HG03571 (cell line): ENCODE data around the gene TGIF1.

Experiments used
- ATAC-seq: cut with Tn5 transposase; IDR thresholded peaks from one replicate; pipeline ENCODE4 v1.9.1; 2021; ENCODE audit not compliant: unreplicated experiment

TGIF1 gene

GRCh38 chr18:3429121-3429520 lies 20.9 kb upstream of the TGIF1 start:
- no peak for ATAC-seq

GRCh38 chr18:3434685-3435084 lies 15.3 kb upstream of the TGIF1 start:
- no peak for ATAC-seq

- no peak for ATAC-seq
Measured at GRCh38 chr18:3440341-3440740, 9.6 kb upstream of the TGIF1 start.

GRCh38 chr18:3441290-3441689 lies 8.7 kb upstream of the TGIF1 start:
- ATAC-seq: no peak

GRCh38 chr18:3442919-3443318 lies 7.1 kb upstream of the TGIF1 start:
- ATAC-seq: no peak

- no peak for ATAC-seq
Measured at GRCh38 chr18:3444296-3444695, 5.7 kb upstream of the TGIF1 start.

GRCh38 chr18:3444954-3445353 lies 5.0 kb upstream of the TGIF1 start:
- no peak for ATAC-seq

GRCh38 chr18:3447068-3447894 lies 2.7 kb upstream of the TGIF1 start:
- ATAC-seq: no peak

- peak; percentile 64 for ATAC-seq
Measured at GRCh38 chr18:3447895-3448837, 1.8 kb upstream of the TGIF1 start.

- ATAC-seq: peak; percentile 40
Measured at GRCh38 chr18:3448838-3449511, 997 bp upstream of the TGIF1 start.

GRCh38 chr18:3449512-3450011 lies 410 bp upstream of the TGIF1 start:
- no peak for ATAC-seq

GRCh38 chr18:3450799-3451182 lies 819 bp downstream of the TGIF1 start:
- no peak for ATAC-seq

- no peak for ATAC-seq
Measured at GRCh38 chr18:3451183-3451988, 1.4 kb downstream of the TGIF1 start.

GRCh38 chr18:3451989-3452749 lies 2.2 kb downstream of the TGIF1 start:
- ATAC-seq: no peak

- ATAC-seq: no peak
Measured at GRCh38 chr18:3452750-3453539, 3.0 kb downstream of the TGIF1 start.

GRCh38 chr18:3453540-3454364 lies 3.8 kb downstream of the TGIF1 start:
- ATAC-seq: no peak

GRCh38 chr18:3454365-3455089 lies 4.6 kb downstream of the TGIF1 start:
- no peak for ATAC-seq
